Aorta (tissue), 5 donors: ENCODE results near the gene TMX3. TPM values are rescaled to one million over a fixed set of nuclear protein-coding genes. Genes with fewer than 3 reads are reported as not detected.

Experiments used
- ATAC-seq: fragments of 200-7000 bp; cut with Tn5 transposase; one replicate; pipeline ENCODE4 v1.9.1; 2022; ENCODE audit warnings: moderate library complexity; ENCODE audit not compliant: low FRiP score
- DNase-seq, 2 donors: peaks; one replicate each; pipeline ENCODE4 v3.0.0-alpha.2; 2020
- H3K27ac ChIP-seq, 2 donors: one replicate each; pipeline ENCODE4 v1.5.1; 2013; ENCODE audit warnings: low read length in 2 of 2, mild to moderate bottlenecking in 2 of 2, moderate library complexity in 2 of 2, control low read depth in 1 of 2, inconsistent platforms in 1 of 2, low read depth in 1 of 2
- H3K27me3 ChIP-seq, 2 donors: one replicate each; pipeline ENCODE4 v1.6.1; 2013; ENCODE audit warnings: control low read depth in 1 of 2, low read length in 1 of 2, mild to moderate bottlenecking in 1 of 2, moderate library complexity in 1 of 2; ENCODE audit not compliant: insufficient read depth in 2 of 2, control insufficient read depth in 1 of 2
- H3K36me3 ChIP-seq, 2 donors: one replicate each; pipeline ENCODE4 v1.6.1; 2013; ENCODE audit warnings: control low read depth in 1 of 2, low read length in 1 of 2, mild to moderate bottlenecking in 1 of 2; ENCODE audit not compliant: insufficient read depth in 2 of 2, control insufficient read depth in 1 of 2
- H3K4me1 ChIP-seq, 2 donors: one replicate each; pipeline ENCODE4 v1.6.1; 2013; ENCODE audit warnings: low read length in 2 of 2, control low read depth in 1 of 2, mild to moderate bottlenecking in 1 of 2, moderate library complexity in 1 of 2; ENCODE audit not compliant: insufficient read depth in 2 of 2, control insufficient read depth in 1 of 2
- H3K4me3 ChIP-seq, 2 donors: one replicate each; pipeline ENCODE4 v1.5.1; 2013; ENCODE audit warnings: low read length in 2 of 2, control low read depth in 1 of 2, mild to moderate bottlenecking in 1 of 2
- H3K9me3 ChIP-seq: one replicate; pipeline ENCODE4 v1.6.1; 2013; ENCODE audit warnings: mild to moderate bottlenecking, low read length; ENCODE audit not compliant: control insufficient read depth
- WGBS, 2 donors: extraction: QIAGEN DNeasy Blood & Tissue Kit; methylation state at CpG; one replicate each; pipeline ENCODE4 v1.1.7; 2013; 5-methylcytosine and 5-hydroxymethylcytosine counted together
- intact Hi-C, 2 donors: fragments of 100-400 bp; cut with DNase I; formaldehyde crosslinking; loops; one replicate each; pipeline versions ENCODE4 v1.14.2 to v1.15.0; 2022
- polyA plus RNA-seq, 2 donors: library from polyadenylated mRNA; stranded (reverse); fragments of 200-250 nt; gene quantifications; one replicate each; pipeline ENCODE4 v1.2.3, GENCODE V29; 2013
- total RNA-seq, 2 donors: library from RNA; stranded (reverse); fragmentation: NEBNext Ultra II Directional; extraction: Animal tissue kit (Norgen Biotek cat#: 25700); gene quantifications; one replicate each; pipeline ENCODE4 v1.2.1, GENCODE V29; 2021
- donor health status: healthy with polysubstance abuse.
- donor health status: Bipolar disorder and iron deficiency.
- donor health status: DM: no; HTN: no; CAD: no.
- donor health status: DM: no; HTN: no; CAD: no.
- donor health status: DM: yes; HTN: yes; CAD: no.

TMX3 gene
- total and polyA plus RNA-seq, 4 donors: 23.2 to 59.6 (median 43.0) TPM

DNA sequence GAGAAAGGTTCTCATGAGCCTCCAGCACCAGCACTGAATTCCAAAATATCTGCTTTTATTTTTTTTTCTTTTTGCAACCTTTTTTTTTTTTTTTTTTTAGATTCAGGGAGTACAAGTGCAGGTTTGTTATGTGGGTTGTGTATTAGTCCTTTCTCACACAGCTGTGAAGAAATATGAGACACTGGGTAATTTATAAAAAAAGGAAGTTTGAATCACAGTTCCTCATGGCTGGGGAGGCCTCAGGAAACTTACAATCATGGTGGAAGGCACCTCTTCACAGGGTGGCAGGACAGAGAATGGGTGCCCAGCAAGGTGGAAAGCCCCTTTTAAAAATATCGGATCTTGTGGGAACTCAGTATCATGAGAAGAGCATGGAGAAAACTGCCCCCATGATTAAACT is 7.9 kb upstream of the TMX3 start:
- 92 to 96% methylated on average over 1 of the region's 1 CpG for WGBS, 2 donors
- no peak for ATAC-seq
- no peak overlapping the region for H3K27ac ChIP-seq

GRCh38 chr18:68721681-68722583 is 7.0 kb upstream of the TMX3 start:
- Histone ChIP-seq H3K4me3 (peak overlapping the region; percentile 70 to 82), H3K9me3 (no peaks in the 10 kb centered on the region), H3K36me3 (no peaks in the 10 kb centered on the region), H3K4me1 (no peaks in the 10 kb centered on the region), H3K27me3 (no peaks in the 10 kb centered on the region), H3K27ac (peak overlapping the region; percentile 76 to 85)
- 21 to 27% methylated on average over 8 of the region's 8 CpGs for WGBS, 2 donors
- ATAC-seq (peak; percentile 54), DNase-seq (no peak)
- intact Hi-C loops: no loop called here

More for the DNA sequence above, 7.9 kb upstream of the TMX3 start:
- H3K9me3 ChIP-seq: no peaks in the 10 kb centered on the region
- intact Hi-C loops: no loop called here
- no peak for DNase-seq
- H3K36me3 ChIP-seq: no peaks in the 10 kb centered on the region
- no peaks in the 10 kb centered on the region for H3K27me3 ChIP-seq
- no peak overlapping the region for H3K4me3 ChIP-seq
- no peaks in the 10 kb centered on the region for H3K4me1 ChIP-seq

GRCh38 chr18:68714366-68714711 is 569 bp downstream of the TMX3 start:
- DNase-seq (no peak), ATAC-seq (peak; percentile 15)
- intact Hi-C loops: loop anchor here in 1 of 2 donors (10.0 kb wide), 1 partner anchor 1200 kb away; the partner anchor contains the start of gene DSEL
- H3K27me3 ChIP-seq: no peaks in the 10 kb centered on the region
- H3K4me1 ChIP-seq: peaks cover 0 to 3% of the 10 kb centered on the region in 2 donors
- WGBS, 2 donors: 0% methylated on average over 14 of the region's 14 CpGs
- peak overlapping the region; percentile 88 to 89 for H3K4me3 ChIP-seq
- peak overlapping the region in 1 of 2 donors; percentile 43 for H3K27ac ChIP-seq
- H3K9me3 ChIP-seq: no peaks in the 10 kb centered on the region
- H3K36me3 ChIP-seq: peaks cover 5 to 7% of the 10 kb centered on the region in 2 donors

DNA sequence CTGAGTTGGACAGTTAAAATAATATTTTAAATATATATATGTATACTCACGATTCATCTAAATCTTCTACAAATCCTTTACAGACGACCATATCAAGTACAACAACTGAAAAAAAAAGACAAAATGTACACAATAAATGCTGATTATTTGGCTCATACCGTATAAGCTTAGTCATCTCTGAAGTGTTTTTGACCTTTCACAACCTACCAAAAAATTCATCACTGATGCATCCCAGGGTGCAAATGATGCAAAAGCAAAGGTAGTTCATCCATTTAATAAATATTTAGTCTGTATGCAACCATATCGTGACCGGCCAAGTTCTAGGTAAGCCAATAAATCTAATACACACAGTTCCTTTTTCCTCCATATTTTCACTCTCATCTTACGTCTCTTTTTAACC is 1.1 kb downstream of the TMX3 start:
- Histone ChIP-seq H3K4me3 (peak overlapping the region; percentile 88 to 89), H3K4me1 (peaks cover 0 to 3% of the 10 kb centered on the region in 2 donors), H3K27me3 (no peaks in the 10 kb centered on the region), H3K9me3 (no peaks in the 10 kb centered on the region), H3K27ac (no peak overlapping the region), H3K36me3 (peaks cover 5 to 7% of the 10 kb centered on the region in 2 donors)
- no peak for ATAC-seq
- intact Hi-C loops: loop anchor here in 1 of 2 donors (10.0 kb wide), 1 partner anchor 1199 kb away; the partner anchor contains the start of gene DSEL
- 22 to 24% methylated on average over 6 of the region's 6 CpGs for WGBS, 2 donors
- DNase-seq: no peak

DNA sequence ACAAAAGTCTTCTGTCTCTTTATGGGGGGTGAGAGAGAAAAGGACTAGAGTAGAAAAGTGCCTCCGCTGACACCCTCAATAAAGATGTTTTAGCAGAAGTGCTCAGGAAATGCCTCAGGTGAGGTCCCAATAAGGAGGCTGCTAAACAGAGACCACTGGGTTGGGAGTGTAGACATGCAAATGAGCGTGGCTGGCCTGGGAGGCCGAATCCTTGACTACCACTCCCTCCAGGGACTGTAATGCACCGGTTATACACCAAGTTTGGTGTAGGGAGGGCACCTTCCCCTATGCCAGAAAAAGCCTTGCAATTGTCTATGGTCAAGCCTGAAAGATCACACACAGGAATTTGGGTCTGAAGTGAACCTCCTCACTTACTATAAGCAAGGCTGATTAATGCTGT is 1.8 kb downstream of the TMX3 start:
- DNase-seq (no peak), ATAC-seq (no peak)
- Histone ChIP-seq H3K4me1 (peaks cover 0 to 3% of the 10 kb centered on the region in 2 donors), H3K9me3 (no peaks in the 10 kb centered on the region), H3K27me3 (no peaks in the 10 kb centered on the region), H3K4me3 (no peak overlapping the region), H3K27ac (no peak overlapping the region), H3K36me3 (peaks cover 5 to 7% of the 10 kb centered on the region in 2 donors)
- intact Hi-C loops: loop anchor here in 1 of 2 donors (10.0 kb wide), 1 partner anchor 1198 kb away; the partner anchor contains the start of gene DSEL
- 79 to 85% methylated on average over 4 of the region's 4 CpGs for WGBS, 2 donors

GRCh38 chr18:68707646-68708045 is 7.3 kb downstream of the TMX3 start:
- H3K36me3 ChIP-seq: peaks cover 5 to 7% of the 10 kb centered on the region in 2 donors
- H3K27me3 ChIP-seq: no peaks in the 10 kb centered on the region
- WGBS, 2 donors: 85 to 87% methylated on average over 2 of the region's 2 CpGs
- no peak for ATAC-seq
- H3K4me1 ChIP-seq: no peaks in the 10 kb centered on the region
- intact Hi-C loops: no loop called here
- H3K4me3 ChIP-seq: no peak overlapping the region
- no peak for DNase-seq
- H3K27ac ChIP-seq: no peak overlapping the region
- H3K9me3 ChIP-seq: no peaks in the 10 kb centered on the region

- H3K36me3 ChIP-seq: no peaks in the 10 kb centered on the region
- no peak for ATAC-seq
Measured at GRCh38 chr18:68705119-68705518, 9.8 kb downstream of the TMX3 start.

DNA sequence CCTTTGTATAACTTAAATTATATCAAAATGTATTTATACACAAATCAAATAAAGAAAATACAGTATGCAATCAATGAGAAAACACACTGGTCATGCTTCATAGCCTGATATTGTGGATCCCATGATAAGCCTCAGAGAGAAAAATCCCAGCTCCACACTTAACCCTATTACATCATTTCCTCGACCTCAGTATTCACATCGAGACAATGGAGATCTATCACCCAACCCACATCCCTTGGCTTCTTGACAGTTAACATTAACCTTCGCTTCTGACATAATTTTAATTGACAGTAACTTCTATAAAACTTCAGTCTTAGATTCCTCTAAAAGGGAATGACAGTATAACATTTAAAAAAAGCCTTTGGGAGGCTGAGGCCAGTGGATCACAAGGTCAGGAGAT is 11.6 kb downstream of the TMX3 start:
- Histone ChIP-seq H3K9me3 (no peaks in the 10 kb centered on the region), H3K4me1 (no peaks in the 10 kb centered on the region), H3K27me3 (no peaks in the 10 kb centered on the region), H3K4me3 (no peak overlapping the region), H3K36me3 (no peaks in the 10 kb centered on the region), H3K27ac (no peak overlapping the region)
- intact Hi-C loops: no loop called here
- DNase-seq (no peak), ATAC-seq (no peak)
- WGBS, 2 donors: 85% methylated on average over 3 of the region's 3 CpGs

More at GRCh38 chr18:68705119-68705518, 9.8 kb downstream of the TMX3 start:
- Histone ChIP-seq H3K4me3 (no peak overlapping the region), H3K27ac (no peak overlapping the region), H3K4me1 (no peaks in the 10 kb centered on the region), H3K9me3 (no peaks in the 10 kb centered on the region), H3K27me3 (no peaks in the 10 kb centered on the region)
- DNase-seq: no peak
- intact Hi-C loops: no loop called here
- WGBS, 2 donors: 92 to 97% methylated on average over 1 of the region's 1 CpG

GRCh38 chr18:68701353-68701752 is 13.6 kb downstream of the TMX3 start:
- no peaks in the 10 kb centered on the region for H3K27me3 ChIP-seq
- H3K36me3 ChIP-seq: no peaks in the 10 kb centered on the region
- intact Hi-C loops: no loop called here
- DNase-seq: no peak
- ATAC-seq: no peak
- no peaks in the 10 kb centered on the region for H3K4me1 ChIP-seq
- H3K4me3 ChIP-seq: no peak overlapping the region
- 88 to 89% methylated on average over 4 of the region's 4 CpGs for WGBS, 2 donors
- no peaks in the 10 kb centered on the region for H3K9me3 ChIP-seq
- H3K27ac ChIP-seq: no peak overlapping the region
